ENCODE data around the gene CRNKL1.

GRCh38 chr20:20076297-20077065 is 24.2 kb upstream of the CRNKL1 start:
- TF ChIP-seq GATA2 (IDR thresholded peaks at IDR 0.05; ENCODE audit: low read depth, low read length) = no peak
- TF ChIP-seq GATA3 (IDR thresholded peaks at IDR 0.05; ENCODE audit: low read depth, low read length) = no peak
